Fibroblast of peridontal ligament (primary cell): ENCODE results near the gene CDKN2A.

Experiments used
- DNase-seq: peaks from one replicate; pipeline ENCODE4 v3.0.0-alpha.2; 2010; ENCODE audit errors: extremely low read depth

The CDKN2A gene

GRCh38 chr9:21993893-21994555 is at the start of gene CDKN2A:
Gene CDKN2A, minus strand, starts transcription at chr9:21994392.
- peak; percentile 41 for DNase-seq

- DNase-seq: no peak
Observed at GRCh38 chr9:22043928-22044327, 49.7 kb upstream of the CDKN2A start.

GRCh38 chr9:22041775-22042174 is 47.6 kb upstream of the CDKN2A start:
- DNase-seq: peak; percentile 72

- no peak for DNase-seq
Observed at GRCh38 chr9:22041344-22041743, 47.2 kb upstream of the CDKN2A start.

GRCh38 chr9:22040760-22041159 is 46.6 kb upstream of the CDKN2A start:
- peak; percentile 92 for DNase-seq

- no peak for DNase-seq
Observed at GRCh38 chr9:22039258-22039657, 45.1 kb upstream of the CDKN2A start.

- DNase-seq: peak; percentile 64
Observed at GRCh38 chr9:22037954-22038690, 43.9 kb upstream of the CDKN2A start.

- DNase-seq: peak; percentile 55
Observed at GRCh38 chr9:22036866-22037626, 42.9 kb upstream of the CDKN2A start.

GRCh38 chr9:22035591-22036011 is 41.4 kb upstream of the CDKN2A start:
- no peak for DNase-seq

GRCh38 chr9:22033012-22033630 is 38.9 kb upstream of the CDKN2A start:
- DNase-seq: no peak

- no peak for DNase-seq
Observed at GRCh38 chr9:22031655-22032411, 37.6 kb upstream of the CDKN2A start.

GRCh38 chr9:22030101-22030598 is 36.0 kb upstream of the CDKN2A start:
- peak; percentile 84 for DNase-seq

- no peak for DNase-seq
Observed at GRCh38 chr9:22029231-22029630, 35.0 kb upstream of the CDKN2A start.

GRCh38 chr9:22028394-22028793 is 34.2 kb upstream of the CDKN2A start:
- no peak for DNase-seq

GRCh38 chr9:22026696-22027095 is 32.5 kb upstream of the CDKN2A start:
- no peak for DNase-seq

- no peak for DNase-seq
Observed at GRCh38 chr9:22022396-22022795, 28.2 kb upstream of the CDKN2A start.

GRCh38 chr9:22010866-22011625 is 16.9 kb upstream of the CDKN2A start:
- peak; percentile 48 for DNase-seq

- no peak for DNase-seq
Observed at GRCh38 chr9:22009506-22009867, 15.3 kb upstream of the CDKN2A start.

GRCh38 chr9:22008717-22009505 is 14.7 kb upstream of the CDKN2A start, which contains the start of gene CDKN2B:
Gene CDKN2B, minus strand, starts transcription at chr9:22009305. Its CDS starts 352 bp downstream, at chr9:22008953.
- DNase-seq: peak; percentile 97

- no peak for DNase-seq
Observed at GRCh38 chr9:22008384-22008716, 14.2 kb upstream of the CDKN2A start.
